Hair follicle dermal papilla cell (primary cell): ENCODE data around the gene GPR42. TPM values are rescaled to one million over a fixed set of nuclear protein-coding genes. Genes with fewer than 3 reads are reported as not detected.

Source experiments
- small RNA-seq: library from RNA; depleted of rRNA; stranded (forward); fragments of <200 nt; gene quantifications from one replicate; pipeline ENCODE3, GENCODE V24; 2012
- total RNA-seq: library from RNA; depleted of rRNA; stranded (reverse); fragments of >200 nt; gene quantifications from 2 replicates; pipeline ENCODE4 v1.2.3, GENCODE V29; 2012

GPR42 gene
- not detected in 2 replicates for total RNA-seq

GRCh38 chr19:35370722-35371121, at the start of gene GPR42:
Gene GPR42 (plus strand): TSS chr19:35371068. CDS start chr19:35371360, 292 bp downstream.

GRCh38 chr19:35328851-35329285, 42.0 kb upstream of the GPR42 start, which contains the start of gene CD22:
Gene CD22 (plus strand): TSS chr19:35329187. CDS start chr19:35332041, 2,854 bp downstream.

GRCh38 chr19:35347171-35347929, 23.5 kb upstream of the GPR42 start, which contains the start of gene FFAR1:
Gene FFAR1 (plus strand): TSS chr19:35347902. CDS start chr19:35351552, 3,650 bp downstream.

GRCh38 chr19:35357867-35358573, 12.8 kb upstream of the GPR42 start, which contains the start of gene FFAR3:
Gene FFAR3 (plus strand): TSS chr19:35358460. CDS start chr19:35358891, 431 bp downstream.

Small RNA genes within 50 kb of the gene (small RNA-seq; reads per million reads assigned to genes)
- gene RN7SL491P, result not detected

Other genes with a start within 250 kb of the GPR42 start
- gene LGI4, start 236.0 kb upstream of the GPR42 start, total RNA-seq, result 1.2 and 1.3 TPM in 2 replicates
- 0.73 and 2.1 TPM in 2 replicates for gene FXYD1, start 232.2 kb upstream of the GPR42 start, total RNA-seq
- not detected in 2 replicates for gene FXYD7, start 227.8 kb upstream of the GPR42 start, total RNA-seq
- 53.2 and 73.8 TPM in 2 replicates for gene FXYD5, start 216.3 kb upstream of the GPR42 start, total RNA-seq
- gene FAM187B, start 142.3 kb upstream of the GPR42 start, total RNA-seq, result not detected in 2 replicates
- gene LSR, start 122.1 kb upstream of the GPR42 start, total RNA-seq, result 0.36 and 0.49 TPM in 2 replicates
- gene USF2, start 102.1 kb upstream of the GPR42 start, total RNA-seq, result 64.4 and 64.5 TPM in 2 replicates
- gene HAMP, start 88.5 kb upstream of the GPR42 start, total RNA-seq, result under 0.01 TPM in 1 of 2 replicates, not detected in the other
- gene MAG, start 78.9 kb upstream of the GPR42 start, total RNA-seq, result not detected in 2 replicates
- gene CD22, start 41.9 kb upstream of the GPR42 start, total RNA-seq, result not detected in 2 replicates
- not detected in 2 replicates for gene FFAR1, start 23.2 kb upstream of the GPR42 start, total RNA-seq
- not detected in 2 replicates for gene FFAR3, start 12.6 kb upstream of the GPR42 start, total RNA-seq
- gene FFAR2, start 77.2 kb downstream of the GPR42 start, total RNA-seq, result not detected in 2 replicates
- not detected in 2 replicates for gene KRTDAP, start 119.4 kb downstream of the GPR42 start, total RNA-seq
- 5.2 and 9.2 TPM in 2 replicates for gene DMKN, start 142.6 kb downstream of the GPR42 start, total RNA-seq
- gene SBSN, start 157.2 kb downstream of the GPR42 start, total RNA-seq, result 0.65 and 1.6 TPM in 2 replicates
- gene GAPDHS, start 162.4 kb downstream of the GPR42 start, total RNA-seq, result not detected in 2 replicates
- gene TMEM147, start 174.6 kb downstream of the GPR42 start, total RNA-seq, result 46.4 and 51.9 TPM in 2 replicates
- gene ATP4A, start 192.6 kb downstream of the GPR42 start, total RNA-seq, result not detected in 2 replicates
- gene PMIS2, start 215.1 kb downstream of the GPR42 start, total RNA-seq, result not detected in 2 replicates
- 4.1 and 5.4 TPM in 2 replicates for gene HAUS5, start 241.7 kb downstream of the GPR42 start, total RNA-seq